Liver (tissue), 3 donors: ENCODE results near the gene TTC12.

Experiments used
- CTCF ChIP-seq: fragments of 150-350 bp; IDR thresholded peaks from 2 replicates; pipeline ENCODE4 v1.5.1; 2017; ENCODE audit warnings: improper control_type of control experiment, low read depth, low read length; ENCODE audit not compliant: missing input control
- FOXA1 ChIP-seq: IDR thresholded peaks from 2 replicates; pipeline ENCODE4 v1.6.1; 2016; ENCODE audit warnings: antibody characterized with exemption
- HNF4A ChIP-seq, 2 donors: conservative IDR thresholded peaks; 2 replicates each; pipeline ENCODE4 v1.6.1; 2016; ENCODE audit warnings: antibody characterized with exemption in 2 of 2, mild to moderate bottlenecking in 2 of 2
- HNF4G ChIP-seq: IDR thresholded peaks from 2 replicates; pipeline ENCODE4 v1.6.1; 2016; ENCODE audit warnings: antibody characterized with exemption
- RAD21 ChIP-seq, 2 donors: IDR thresholded peaks; 2 replicates each; pipeline ENCODE4 v1.6.1; 2016; ENCODE audit warnings: antibody characterized with exemption in 2 of 2, mild to moderate bottlenecking in 2 of 2
- YY1 ChIP-seq: IDR thresholded peaks from 2 replicates; pipeline ENCODE4 v1.6.1; 2016; ENCODE audit warnings: antibody characterized with exemption, mild to moderate bottlenecking
- ZBTB33 ChIP-seq: IDR thresholded peaks from 2 replicates; pipeline ENCODE4 v1.6.1; 2016; ENCODE audit warnings: antibody characterized with exemption
- TF ChIP-seq, protein P1 (sequence below): IDR thresholded peaks from 2 replicates; pipeline ENCODE4 v1.6.1; 2016; ENCODE audit warnings: antibody characterized with exemption
- TF ChIP-seq, protein P2 (sequence below): IDR thresholded peaks from 2 replicates; pipeline ENCODE4 v1.6.1; 2016; ENCODE audit warnings: antibody characterized with exemption
- donor health status: healthy.
- donor health status: healthy.

DNA sequence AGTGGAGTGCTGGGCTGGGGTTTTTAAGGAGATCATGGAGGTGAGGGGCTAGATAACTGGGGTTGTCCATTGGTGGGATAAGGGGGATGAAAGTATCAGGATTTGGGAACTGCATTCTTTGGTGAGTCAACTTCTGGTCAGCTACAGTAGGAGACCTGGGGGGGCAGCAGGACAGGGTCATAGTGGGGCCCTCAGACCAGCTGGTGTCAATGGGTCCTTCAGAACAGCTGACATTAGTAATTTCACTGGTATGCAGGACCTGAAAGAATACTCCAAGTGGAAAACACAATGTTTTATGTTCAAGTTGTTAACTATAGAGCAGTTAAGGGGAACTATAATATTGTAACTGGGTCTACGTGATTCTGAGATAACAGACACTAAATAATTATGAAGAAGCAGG lies 2.8 kb upstream of the TTC12 start:
- no peak for TF ChIP-seq ZBTB33
- no peak for TF ChIP-seq CTCF
- TF ChIP-seq, protein P1, sequence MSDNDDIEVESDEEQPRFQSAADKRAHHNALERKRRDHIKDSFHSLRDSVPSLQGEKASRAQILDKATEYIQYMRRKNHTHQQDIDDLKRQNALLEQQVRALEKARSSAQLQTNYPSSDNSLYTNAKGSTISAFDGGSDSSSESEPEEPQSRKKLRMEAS = no peak
- TF ChIP-seq FOXA1 = no peak
- TF ChIP-seq HNF4G = no peak
- TF ChIP-seq, protein P2, sequence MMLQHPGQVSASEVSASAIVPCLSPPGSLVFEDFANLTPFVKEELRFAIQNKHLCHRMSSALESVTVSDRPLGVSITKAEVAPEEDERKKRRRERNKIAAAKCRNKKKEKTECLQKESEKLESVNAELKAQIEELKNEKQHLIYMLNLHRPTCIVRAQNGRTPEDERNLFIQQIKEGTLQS = no peak
- no peak for TF ChIP-seq YY1
- TF ChIP-seq RAD21 (IDR thresholded peaks at IDR 0.05) = no peak
- no peak for TF ChIP-seq HNF4A (conservative IDR thresholded peaks at IDR 0.05)
